KMS-11 (cell line): ENCODE measurements around the gene WASF1.

Source experiments
- H2AFZ ChIP-seq: fragments of 200-600 bp; sonication (generic); 2 replicates; pipeline ENCODE4 v1.6.1; 2016; ENCODE audit warnings: antibody characterized with exemption, mixed run types, low read depth
- H3K27ac ChIP-seq: fragments of 200-600 bp; sonication (generic); 2 replicates; pipeline ENCODE4 v1.6.1; 2016; ENCODE audit warnings: mild to moderate bottlenecking, mixed run types
- H3K27me3 ChIP-seq: fragments of 200-600 bp; sonication (generic); 2 replicates; pipeline ENCODE4 v1.6.1; 2017; ENCODE audit warnings: mild to moderate bottlenecking, low read depth, mixed run types, moderate library complexity; ENCODE audit not compliant: insufficient read depth
- H3K36me3 ChIP-seq: fragments of 200-600 bp; sonication (generic); 2 replicates; pipeline ENCODE4 v1.6.1; 2017; ENCODE audit warnings: mild to moderate bottlenecking, mixed run types; ENCODE audit not compliant: insufficient read depth
- H3K4me1 ChIP-seq: fragments of 200-600 bp; sonication (generic); 2 replicates; pipeline ENCODE4 v1.6.1; 2016; ENCODE audit warnings: mild to moderate bottlenecking, low read depth, mixed run types; ENCODE audit not compliant: poor library complexity, severe bottlenecking
- H3K4me2 ChIP-seq: fragments of 200-600 bp; sonication (generic); 2 replicates; pipeline ENCODE4 v1.7.0; 2016; ENCODE audit warnings: mild to moderate bottlenecking, mixed run types
- H3K4me3 ChIP-seq: fragments of 200-600 bp; sonication (generic); IDR thresholded peaks from 2 replicates; pipeline ENCODE4 v1.6.1; 2017; ENCODE audit warnings: low read depth, low read length, mixed read lengths; ENCODE audit not compliant: insufficient read depth
- H3K79me2 ChIP-seq: fragments of 200-600 bp; sonication (generic); 2 replicates; pipeline ENCODE4 v1.6.1; 2016; ENCODE audit warnings: low read depth, mixed run types; ENCODE audit not compliant: insufficient read depth
- H3K9ac ChIP-seq: fragments of 200-600 bp; sonication (generic); 2 replicates; pipeline ENCODE4 v1.6.1; 2016; ENCODE audit warnings: mild to moderate bottlenecking, mixed run types
- H4K20me1 ChIP-seq: fragments of 200-600 bp; sonication (generic); 2 replicates; pipeline ENCODE4 v1.6.1; 2016; ENCODE audit warnings: mild to moderate bottlenecking, mixed run types; ENCODE audit not compliant: insufficient read depth
- TF ChIP-seq, protein P1 (sequence below): fragments of 200-600 bp; sonication (generic); conservative IDR thresholded peaks from 2 replicates; pipeline ENCODE4 v1.6.1; 2017; ENCODE audit warnings: low read depth, mild to moderate bottlenecking, antibody characterized with exemption, low read length, moderate library complexity, mixed read lengths

The WASF1 gene

DNA sequence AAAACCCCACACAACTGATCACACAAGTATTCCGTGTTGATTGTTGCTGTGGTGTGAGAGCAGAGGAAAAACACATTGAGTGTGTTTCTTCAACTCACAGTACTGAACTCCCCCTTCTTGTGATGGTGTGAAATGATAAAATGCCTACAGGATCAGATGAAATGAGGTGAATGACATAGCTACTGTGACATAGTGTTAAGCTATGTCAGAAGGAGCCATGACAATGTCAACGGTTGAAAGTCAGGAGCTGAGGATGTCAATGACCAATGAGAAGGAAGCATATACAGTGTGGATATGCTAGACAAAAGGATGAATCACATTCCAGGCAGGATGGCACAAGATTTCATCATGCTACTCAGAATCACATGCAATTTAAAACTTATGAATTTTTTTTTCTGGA, 38.8 kb downstream of the WASF1 start:
- H3K79me2 ChIP-seq = no peaks in the 10 kb centered on the region
- no peaks in the 10 kb centered on the region for H3K4me1 ChIP-seq
- no peaks in the 10 kb centered on the region for H4K20me1 ChIP-seq
- H2AFZ ChIP-seq = no peak overlapping the region
- H3K27ac ChIP-seq = no peak overlapping the region
- no peak overlapping the region for H3K9ac ChIP-seq
- no peak overlapping the region for H3K4me2 ChIP-seq
- H3K4me3 ChIP-seq = no peak overlapping the region
- H3K27me3 ChIP-seq = no peaks in the 10 kb centered on the region
- TF ChIP-seq, protein P1, sequence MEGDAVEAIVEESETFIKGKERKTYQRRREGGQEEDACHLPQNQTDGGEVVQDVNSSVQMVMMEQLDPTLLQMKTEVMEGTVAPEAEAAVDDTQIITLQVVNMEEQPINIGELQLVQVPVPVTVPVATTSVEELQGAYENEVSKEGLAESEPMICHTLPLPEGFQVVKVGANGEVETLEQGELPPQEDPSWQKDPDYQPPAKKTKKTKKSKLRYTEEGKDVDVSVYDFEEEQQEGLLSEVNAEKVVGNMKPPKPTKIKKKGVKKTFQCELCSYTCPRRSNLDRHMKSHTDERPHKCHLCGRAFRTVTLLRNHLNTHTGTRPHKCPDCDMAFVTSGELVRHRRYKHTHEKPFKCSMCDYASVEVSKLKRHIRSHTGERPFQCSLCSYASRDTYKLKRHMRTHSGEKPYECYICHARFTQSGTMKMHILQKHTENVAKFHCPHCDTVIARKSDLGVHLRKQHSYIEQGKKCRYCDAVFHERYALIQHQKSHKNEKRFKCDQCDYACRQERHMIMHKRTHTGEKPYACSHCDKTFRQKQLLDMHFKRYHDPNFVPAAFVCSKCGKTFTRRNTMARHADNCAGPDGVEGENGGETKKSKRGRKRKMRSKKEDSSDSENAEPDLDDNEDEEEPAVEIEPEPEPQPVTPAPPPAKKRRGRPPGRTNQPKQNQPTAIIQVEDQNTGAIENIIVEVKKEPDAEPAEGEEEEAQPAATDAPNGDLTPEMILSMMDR = no peak
- H3K36me3 ChIP-seq = no peaks in the 10 kb centered on the region

DNA sequence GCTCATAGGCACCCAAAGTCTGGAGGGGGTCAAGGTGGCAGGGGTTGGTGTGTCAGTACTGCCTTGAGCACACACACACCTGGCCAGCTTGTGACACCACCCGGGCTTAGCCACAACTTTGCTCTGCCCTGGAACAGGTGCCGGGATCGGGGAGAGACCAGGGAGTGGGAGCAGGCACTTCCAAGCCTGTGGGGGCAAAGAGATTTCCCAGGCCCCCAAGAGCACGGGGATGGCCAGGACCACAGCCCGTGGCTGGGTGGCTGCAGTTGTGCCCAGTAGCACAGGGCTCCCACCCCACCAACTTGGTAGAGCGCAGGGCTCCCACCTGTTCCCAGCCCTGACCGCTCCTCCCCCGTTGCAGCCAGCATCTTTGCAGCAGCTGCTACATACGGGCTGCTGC, 40.4 kb downstream of the WASF1 start:
- Histone ChIP-seq H3K4me2 (no peak overlapping the region), H3K27ac (no peak overlapping the region), H4K20me1 (no peaks in the 10 kb centered on the region), H2AFZ (no peak overlapping the region), H3K27me3 (no peaks in the 10 kb centered on the region), H3K4me1 (no peaks in the 10 kb centered on the region), H3K79me2 (no peaks in the 10 kb centered on the region), H3K36me3 (no peaks in the 10 kb centered on the region), H3K4me3 (no peak overlapping the region), H3K9ac (no peak overlapping the region)
- TF ChIP-seq, protein P1 = no peak

DNA sequence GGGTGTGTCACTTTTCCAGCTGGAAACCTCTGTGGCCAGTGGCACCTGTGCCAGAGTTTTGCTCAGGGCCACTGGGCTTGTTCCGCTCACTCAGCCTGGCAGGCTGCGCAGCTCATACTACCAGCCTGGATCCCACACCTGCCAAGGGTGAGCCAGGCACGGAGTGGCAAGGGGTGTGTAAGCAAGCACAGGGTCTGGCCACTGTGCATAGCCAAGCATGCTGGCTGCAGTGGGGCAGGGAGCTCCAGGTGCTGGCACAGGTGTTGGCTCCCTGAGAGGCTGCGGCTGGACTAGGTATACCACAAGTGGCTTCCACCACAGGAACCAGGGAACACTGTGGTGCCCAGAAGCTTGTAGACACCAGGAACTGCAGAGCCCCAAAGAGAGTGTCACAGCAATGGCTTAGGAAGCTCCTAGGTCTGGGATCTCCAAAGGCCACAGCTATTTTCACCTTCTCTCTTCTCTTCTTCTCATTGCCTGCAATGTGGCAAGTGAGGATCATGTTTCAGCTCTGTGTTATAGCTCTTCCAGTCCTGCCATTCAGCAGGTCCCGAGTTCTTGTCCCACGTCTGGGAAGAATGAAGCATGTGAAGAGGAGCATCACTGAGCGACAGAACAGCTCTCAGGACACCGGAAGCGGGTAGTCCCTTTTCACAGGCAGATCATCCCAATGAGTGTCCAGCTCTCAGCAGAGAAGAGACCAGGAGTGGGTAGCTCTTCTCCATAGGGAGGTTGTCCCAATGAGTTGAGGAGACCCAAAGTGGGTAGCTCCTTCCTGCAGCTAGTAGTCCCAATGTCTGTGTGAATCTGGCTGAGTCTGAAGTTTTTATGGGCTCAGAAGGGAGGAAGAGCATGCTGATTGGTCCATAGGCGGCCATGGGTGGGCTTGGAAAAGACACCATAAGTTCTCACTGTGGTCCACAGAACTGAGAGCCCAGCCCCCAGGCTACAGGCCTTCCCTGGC, 41.3 kb downstream of the WASF1 start:
- H2AFZ ChIP-seq = no peak overlapping the region
- no peaks in the 10 kb centered on the region for H3K79me2 ChIP-seq
- no peaks in the 10 kb centered on the region for H4K20me1 ChIP-seq
- no peak overlapping the region for H3K27ac ChIP-seq
- H3K4me1 ChIP-seq = no peaks in the 10 kb centered on the region
- no peak overlapping the region for H3K9ac ChIP-seq
- no peaks in the 10 kb centered on the region for H3K36me3 ChIP-seq
- TF ChIP-seq, protein P1 = no peak
- no peak overlapping the region for H3K4me2 ChIP-seq
- no peak overlapping the region for H3K4me3 ChIP-seq
- no peaks in the 10 kb centered on the region for H3K27me3 ChIP-seq

DNA sequence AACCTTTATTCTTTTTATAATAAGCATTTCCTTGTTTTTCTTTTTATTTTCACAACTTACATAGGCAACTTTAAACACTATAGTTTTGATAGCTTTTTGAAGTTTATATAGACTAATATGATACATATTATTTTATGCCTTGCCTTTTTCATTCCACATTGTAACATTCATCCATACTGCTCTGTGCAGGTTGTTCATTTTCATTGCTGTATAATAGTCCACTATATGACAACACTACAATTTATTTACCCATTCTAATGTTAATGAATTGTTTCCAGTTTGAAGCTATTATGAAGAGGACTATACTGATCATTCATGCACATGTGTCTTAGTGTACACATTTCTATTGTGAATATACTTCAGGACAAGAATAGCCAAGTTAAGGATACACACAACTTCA, 49.1 kb downstream of the WASF1 start:
- Histone ChIP-seq H3K27me3 (no peaks in the 10 kb centered on the region), H4K20me1 (no peaks in the 10 kb centered on the region), H3K27ac (no peak overlapping the region), H3K4me2 (no peak overlapping the region), H2AFZ (no peak overlapping the region), H3K4me3 (no peak overlapping the region), H3K79me2 (no peaks in the 10 kb centered on the region), H3K36me3 (no peaks in the 10 kb centered on the region), H3K9ac (no peak overlapping the region), H3K4me1 (no peaks in the 10 kb centered on the region)
- TF ChIP-seq, protein P1 = no peak
